HG02623 (cell line): ENCODE measurements around the gene GCK.
A peak's percentile ranks its signal among the peaks of the same experiment; 100 is the strongest.

ENCODE experiments used
- ATAC-seq: cut with Tn5 transposase; IDR thresholded peaks from one replicate; pipeline ENCODE4 v1.9.1; 2021; ENCODE audit warnings: moderate library complexity; ENCODE audit not compliant: unreplicated experiment

Gene GCK

GRCh38 chr7:44157116-44158080 lies 31.8 kb downstream of the GCK start:
- no peak for ATAC-seq

GRCh38 chr7:44156453-44157010 lies 32.7 kb downstream of the GCK start:
- ATAC-seq = no peak

- ATAC-seq = no peak
Observed at GRCh38 chr7:44155191-44156185, 33.8 kb downstream of the GCK start.

GRCh38 chr7:44154703-44155102 lies 34.5 kb downstream of the GCK start:
- ATAC-seq = no peak

- ATAC-seq = no peak
Observed at GRCh38 chr7:44153948-44154335, 35.3 kb downstream of the GCK start.

- no peak for ATAC-seq
Observed at GRCh38 chr7:44152971-44153947, 36.0 kb downstream of the GCK start.

GRCh38 chr7:44151956-44152355 lies 37.3 kb downstream of the GCK start:
- ATAC-seq = no peak

- ATAC-seq = no peak
Observed at GRCh38 chr7:44150966-44151941, 38.0 kb downstream of the GCK start.

- ATAC-seq = peak; percentile 46
Observed at GRCh38 chr7:44150466-44150832, 38.8 kb downstream of the GCK start.

- no peak for ATAC-seq
Observed at GRCh38 chr7:44149571-44150465, 39.4 kb downstream of the GCK start.

GRCh38 chr7:44148961-44149536 lies 40.2 kb downstream of the GCK start:
- no peak for ATAC-seq

GRCh38 chr7:44148166-44148565 lies 41.1 kb downstream of the GCK start:
- no peak for ATAC-seq

- no peak for ATAC-seq
Observed at GRCh38 chr7:44147026-44147991, 41.9 kb downstream of the GCK start.

GRCh38 chr7:44145969-44146911 lies 43.0 kb downstream of the GCK start:
- no peak for ATAC-seq

- no peak for ATAC-seq
Observed at GRCh38 chr7:44145479-44145968, 43.7 kb downstream of the GCK start.
